Astrocyte of the cerebellum (primary cell): ENCODE data around the gene TOR1AIP2.

Source experiments
- DNase-seq: peaks from one replicate; pipeline ENCODE4 v3.0.0-alpha.2; 2011; ENCODE audit warnings: low read depth
- H3K4me3 ChIP-seq: 2 replicates; pipeline ENCODE4 v1.5.1; 2011; ENCODE audit warnings: mild to moderate bottlenecking, low read depth, low read length, moderate library complexity
- in situ Hi-C: cut with HindIII; loops from 2 replicates; pipeline ENCODE4 v1.10.0; 2017; ENCODE audit warnings: low sequenced_read_pairs
- TF ChIP-seq, protein P1 (sequence below): IDR thresholded peaks from 2 replicates; pipeline ENCODE4 v1.5.1; 2012; ENCODE audit warnings: low read length, low read depth, moderate library complexity, mild to moderate bottlenecking; ENCODE audit errors: missing control alignments

Gene TOR1AIP2

DNA sequence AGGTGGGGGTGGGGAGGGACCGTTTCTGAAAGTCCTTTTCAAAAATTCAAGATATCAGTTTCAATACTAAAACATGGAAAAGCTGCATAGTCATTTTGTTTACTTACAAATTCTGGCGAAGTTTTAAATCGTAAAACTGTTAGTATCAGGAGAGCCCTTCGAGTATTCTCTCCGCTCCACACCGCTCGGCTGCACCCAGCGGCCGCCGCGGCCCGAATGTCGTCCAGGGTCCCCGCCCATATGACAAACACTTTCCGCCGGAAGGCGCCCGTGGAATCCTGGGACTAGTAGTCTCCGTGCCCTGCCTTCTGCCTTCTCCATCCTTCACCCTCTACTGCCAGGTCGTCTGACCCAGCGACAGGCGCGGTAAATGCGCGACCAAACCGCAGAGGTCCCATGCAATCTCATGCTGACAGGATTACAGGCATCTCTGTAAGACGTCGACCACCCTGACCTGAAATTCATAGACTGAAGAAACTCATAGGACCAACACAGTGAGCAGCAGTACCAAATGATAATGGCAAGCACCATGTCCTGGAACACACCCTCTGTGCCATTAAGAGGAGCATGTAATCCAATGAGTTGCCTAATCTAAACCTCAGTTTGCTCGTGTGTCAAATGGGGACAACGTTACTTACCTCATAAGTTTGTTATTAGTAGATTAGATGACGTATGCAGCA, at the start of gene TOR1AIP2:
TSS of gene TOR1AIP2 (minus strand) at position 218 of the 680 bp plus-strand sequence. CDS start 25,138 bp downstream, outside the sequence.
- in situ Hi-C loops, result no loop called here
- peak; percentile 49 for DNase-seq
- H3K4me3 ChIP-seq, result peak within 1 kb of the TSS; percentile 89
- TF ChIP-seq, protein P1, sequence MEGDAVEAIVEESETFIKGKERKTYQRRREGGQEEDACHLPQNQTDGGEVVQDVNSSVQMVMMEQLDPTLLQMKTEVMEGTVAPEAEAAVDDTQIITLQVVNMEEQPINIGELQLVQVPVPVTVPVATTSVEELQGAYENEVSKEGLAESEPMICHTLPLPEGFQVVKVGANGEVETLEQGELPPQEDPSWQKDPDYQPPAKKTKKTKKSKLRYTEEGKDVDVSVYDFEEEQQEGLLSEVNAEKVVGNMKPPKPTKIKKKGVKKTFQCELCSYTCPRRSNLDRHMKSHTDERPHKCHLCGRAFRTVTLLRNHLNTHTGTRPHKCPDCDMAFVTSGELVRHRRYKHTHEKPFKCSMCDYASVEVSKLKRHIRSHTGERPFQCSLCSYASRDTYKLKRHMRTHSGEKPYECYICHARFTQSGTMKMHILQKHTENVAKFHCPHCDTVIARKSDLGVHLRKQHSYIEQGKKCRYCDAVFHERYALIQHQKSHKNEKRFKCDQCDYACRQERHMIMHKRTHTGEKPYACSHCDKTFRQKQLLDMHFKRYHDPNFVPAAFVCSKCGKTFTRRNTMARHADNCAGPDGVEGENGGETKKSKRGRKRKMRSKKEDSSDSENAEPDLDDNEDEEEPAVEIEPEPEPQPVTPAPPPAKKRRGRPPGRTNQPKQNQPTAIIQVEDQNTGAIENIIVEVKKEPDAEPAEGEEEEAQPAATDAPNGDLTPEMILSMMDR, result no peak

DNA sequence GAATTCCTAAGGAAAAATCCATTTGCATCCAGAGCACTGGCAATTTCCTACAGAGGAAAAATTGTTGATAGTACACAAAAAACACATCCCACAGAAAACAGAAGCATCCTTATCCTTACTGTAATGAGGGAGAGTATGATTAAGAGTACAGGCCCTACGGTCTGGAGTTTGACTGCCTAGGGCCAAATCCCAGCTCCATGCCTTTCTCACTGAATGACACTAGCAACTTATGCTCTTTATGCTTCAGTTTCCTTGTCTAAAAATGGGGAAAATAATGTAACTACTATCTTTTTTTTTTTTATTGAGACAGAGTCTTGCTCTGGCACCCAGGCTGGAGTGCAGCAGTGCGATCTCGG, 49.2 kb upstream of the TOR1AIP2 start:
- no peak for DNase-seq
- in situ Hi-C loops, result no loop called here
- TF ChIP-seq, protein P1, result no peak
- H3K4me3 ChIP-seq, result no peak overlapping the region

DNA sequence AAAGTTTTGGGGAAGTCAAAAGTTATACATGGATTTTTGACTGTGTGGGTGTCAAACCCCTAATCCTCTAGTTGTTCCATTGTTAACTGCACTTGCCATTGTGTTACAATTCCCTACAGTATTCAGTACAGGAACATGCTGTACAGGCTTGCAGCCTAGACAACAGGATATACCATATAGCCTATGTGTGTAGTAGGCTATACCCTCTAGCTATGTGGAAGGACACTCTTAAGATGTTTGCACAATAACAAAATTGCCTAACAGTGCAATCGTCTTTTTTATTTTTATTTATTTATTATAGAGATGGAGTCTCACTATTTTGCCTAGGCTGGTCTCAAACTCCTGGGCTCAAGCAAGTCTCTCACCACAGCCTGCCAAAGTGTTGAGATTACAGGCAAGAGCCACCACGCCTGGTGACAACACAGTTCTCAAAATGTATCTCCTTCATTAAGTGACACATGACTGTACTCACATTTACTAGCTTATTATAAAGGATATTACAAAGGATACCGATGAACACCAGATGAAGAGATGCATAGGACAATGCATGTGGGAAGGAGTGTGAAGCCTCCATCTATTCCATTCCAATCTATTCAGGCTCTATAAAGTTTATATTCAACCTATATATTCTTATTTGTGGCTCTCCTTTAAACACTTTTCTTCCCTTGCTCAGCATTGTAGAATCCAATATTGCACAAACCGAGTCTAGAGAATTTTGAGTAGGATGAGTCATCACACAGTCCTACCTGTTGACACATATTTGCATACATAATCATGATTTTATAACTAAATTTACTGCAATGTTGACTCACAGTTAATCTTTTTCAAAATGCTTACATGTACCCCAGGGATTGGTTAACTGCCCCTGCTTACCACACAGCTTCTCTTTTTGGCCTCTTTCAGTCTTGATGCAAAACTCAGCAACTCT, 48.6 kb upstream of the TOR1AIP2 start:
- TF ChIP-seq, protein P1, result no peak
- DNase-seq, result no peak
- H3K4me3 ChIP-seq, result no peak overlapping the region
- in situ Hi-C loops, result no loop called here

DNA sequence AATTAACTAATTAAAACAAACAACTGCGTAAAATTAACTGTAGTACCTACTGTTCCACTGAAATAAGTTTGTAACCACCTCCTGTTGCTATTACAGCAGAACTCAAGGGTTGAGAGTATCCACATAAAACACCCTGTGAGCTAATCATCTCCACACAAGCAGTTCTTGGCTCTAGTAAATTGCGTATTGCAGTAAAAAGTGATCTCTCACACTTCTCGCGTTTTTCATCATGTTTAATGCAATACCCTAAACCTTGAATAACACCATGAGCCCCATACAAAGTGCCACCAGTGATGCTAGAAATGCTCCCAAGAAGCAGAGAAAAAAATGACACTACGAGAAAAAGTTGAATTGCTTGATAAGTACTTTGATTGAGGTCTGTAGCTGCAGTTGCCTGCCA, 47.7 kb upstream of the TOR1AIP2 start:
- no peak overlapping the region for H3K4me3 ChIP-seq
- TF ChIP-seq, protein P1, result no peak
- no peak for DNase-seq
- in situ Hi-C loops, result no loop called here

DNA sequence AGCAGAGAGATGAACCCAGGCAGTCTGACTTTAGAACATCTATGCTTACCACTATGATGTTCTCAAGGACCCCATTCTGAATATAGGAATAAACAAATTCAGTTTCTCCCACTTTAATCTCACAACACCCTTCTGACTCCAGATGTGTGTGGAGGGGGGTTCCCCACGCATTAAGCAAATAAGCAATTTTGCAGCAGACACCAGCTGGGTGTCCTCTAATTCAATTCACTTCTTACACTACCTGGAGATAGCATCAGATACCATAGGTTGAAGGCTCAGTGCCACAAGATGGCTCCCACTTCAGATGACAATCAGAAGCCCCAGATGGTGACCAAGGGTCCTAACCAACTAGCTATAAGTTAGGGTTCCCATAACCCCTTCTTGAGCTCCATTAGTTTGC, 46.7 kb upstream of the TOR1AIP2 start:
- in situ Hi-C loops, result no loop called here
- TF ChIP-seq, protein P1, result no peak
- no peak overlapping the region for H3K4me3 ChIP-seq
- no peak for DNase-seq

DNA sequence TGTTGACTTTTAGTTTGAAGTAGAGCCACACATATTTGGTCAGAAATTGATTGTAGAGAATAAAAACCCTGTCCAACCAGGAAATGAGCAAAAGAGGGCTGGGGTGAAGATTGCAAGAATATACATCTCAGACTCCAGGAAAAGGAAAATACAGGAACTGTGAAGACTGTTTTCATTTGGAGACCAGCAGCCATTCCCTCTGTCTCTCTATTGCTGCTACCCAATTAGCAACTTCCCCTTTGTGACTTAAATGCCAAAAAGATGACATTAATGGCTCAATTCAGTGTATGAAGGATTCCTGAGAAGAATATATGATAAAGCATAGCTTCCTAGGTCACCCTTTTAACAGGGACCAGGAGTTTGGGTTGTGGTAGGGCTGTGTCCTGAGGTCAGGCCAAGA, 45.4 kb upstream of the TOR1AIP2 start:
- TF ChIP-seq, protein P1, result no peak
- H3K4me3 ChIP-seq, result no peak overlapping the region
- in situ Hi-C loops, result no loop called here
- DNase-seq, result no peak
